Measurements from ENCODE around the gene CLDN2.

The CLDN2 gene

GRCh38 chrX:106927023-106927422, 6.8 kb downstream of the CLDN2 start:
- Histone ChIP-seq H3K4me3 (ENCODE audit: low read length) (no peak overlapping the region), H3K79me2 (ENCODE audit: low read length) (no peaks in the 10 kb centered on the region), H4K20me1 (ENCODE audit: insufficient read depth, low read length) (no peaks in the 10 kb centered on the region), H3K27ac (ENCODE audit: low read length) (no peak overlapping the region), H3K36me3 (replicated peaks; ENCODE audit: insufficient read depth, low read length) (no peaks in the 10 kb centered on the region), H3K4me1 (ENCODE audit: low read length) (no peaks in the 10 kb centered on the region), H3K9me3 (replicated peaks; ENCODE audit: insufficient read depth, low read length) (no peaks in the 10 kb centered on the region), H3K9me2 (replicated peaks; ENCODE audit: insufficient read depth, low read length) (no peaks in the 10 kb centered on the region), H3K9ac (ENCODE audit: low read length) (no peak overlapping the region), H3K4me2 (ENCODE audit: low read depth, low read length) (no peak overlapping the region), H3K27me3 (replicated peaks; ENCODE audit: insufficient read depth, low read length) (no peaks in the 10 kb centered on the region), H2AFZ (ENCODE audit: low read length) (no peak overlapping the region), H3F3A (ENCODE audit: insufficient read depth, low read length) (no peaks in the 10 kb centered on the region)
- no peak for DNase-seq
- no peak for TF ChIP-seq EZH2phosphoT487 (IDR thresholded peaks at IDR 0.05; ENCODE audit: low read length)
- TF ChIP-seq CTCF (IDR thresholded peaks at IDR 0.05; ENCODE audit: low read length): no peak
- no peak for TF ChIP-seq EZH2 (optimal IDR thresholded peaks at IDR 0.05; ENCODE audit: low read depth, low read length)

GRCh38 chrX:106927700-106928099, 7.5 kb downstream of the CLDN2 start:
- Histone ChIP-seq H3K79me2 (ENCODE audit: low read length) (no peaks in the 10 kb centered on the region), H3K9ac (ENCODE audit: low read length) (no peak overlapping the region)

GRCh38 chrX:106928227-106928626, 8.0 kb downstream of the CLDN2 start:
- H3K79me2 ChIP-seq (ENCODE audit: low read length): no peaks in the 10 kb centered on the region
- H3K4me1 ChIP-seq (ENCODE audit: low read length): no peaks in the 10 kb centered on the region
- H2AFZ ChIP-seq (ENCODE audit: low read length): no peak overlapping the region
- H3K9me3 ChIP-seq (replicated peaks; ENCODE audit: insufficient read depth, low read length): no peaks in the 10 kb centered on the region
- H3K36me3 ChIP-seq (replicated peaks; ENCODE audit: insufficient read depth, low read length): no peaks in the 10 kb centered on the region
- no peak overlapping the region for H3K9ac ChIP-seq (ENCODE audit: low read length)
- no peaks in the 10 kb centered on the region for H4K20me1 ChIP-seq (ENCODE audit: insufficient read depth, low read length)
- DNase-seq: no peak
- H3K4me2 ChIP-seq (ENCODE audit: low read depth, low read length): no peak overlapping the region
- H3K27ac ChIP-seq (ENCODE audit: low read length): no peak overlapping the region
- no peaks in the 10 kb centered on the region for H3K27me3 ChIP-seq (replicated peaks; ENCODE audit: insufficient read depth, low read length)
- no peaks in the 10 kb centered on the region for H3K9me2 ChIP-seq (replicated peaks; ENCODE audit: insufficient read depth, low read length)
- H3F3A ChIP-seq (ENCODE audit: insufficient read depth, low read length): no peaks in the 10 kb centered on the region
- TF ChIP-seq EZH2 (optimal IDR thresholded peaks at IDR 0.05; ENCODE audit: low read depth, low read length) (no peak), EZH2phosphoT487 (IDR thresholded peaks at IDR 0.05; ENCODE audit: low read length) (no peak), CTCF (IDR thresholded peaks at IDR 0.05; ENCODE audit: low read length) (no peak)
- H3K4me3 ChIP-seq (ENCODE audit: low read length): no peak overlapping the region

More at GRCh38 chrX:106927700-106928099, 7.5 kb downstream of the CLDN2 start:
- no peaks in the 10 kb centered on the region for H3K9me3 ChIP-seq (replicated peaks; ENCODE audit: insufficient read depth, low read length)
- no peak overlapping the region for H2AFZ ChIP-seq (ENCODE audit: low read length)
- no peak for TF ChIP-seq EZH2 (optimal IDR thresholded peaks at IDR 0.05; ENCODE audit: low read depth, low read length)
- H3K4me1 ChIP-seq (ENCODE audit: low read length): no peaks in the 10 kb centered on the region
- H3K4me2 ChIP-seq (ENCODE audit: low read depth, low read length): no peak overlapping the region
- H3K4me3 ChIP-seq (ENCODE audit: low read length): no peak overlapping the region
- no peaks in the 10 kb centered on the region for H3F3A ChIP-seq (ENCODE audit: insufficient read depth, low read length)
- H3K27me3 ChIP-seq (replicated peaks; ENCODE audit: insufficient read depth, low read length): no peaks in the 10 kb centered on the region
- no peak for DNase-seq
- no peaks in the 10 kb centered on the region for H4K20me1 ChIP-seq (ENCODE audit: insufficient read depth, low read length)
- no peaks in the 10 kb centered on the region for H3K36me3 ChIP-seq (replicated peaks; ENCODE audit: insufficient read depth, low read length)
- H3K27ac ChIP-seq (ENCODE audit: low read length): no peak overlapping the region
- H3K9me2 ChIP-seq (replicated peaks; ENCODE audit: insufficient read depth, low read length): no peaks in the 10 kb centered on the region

DNA sequence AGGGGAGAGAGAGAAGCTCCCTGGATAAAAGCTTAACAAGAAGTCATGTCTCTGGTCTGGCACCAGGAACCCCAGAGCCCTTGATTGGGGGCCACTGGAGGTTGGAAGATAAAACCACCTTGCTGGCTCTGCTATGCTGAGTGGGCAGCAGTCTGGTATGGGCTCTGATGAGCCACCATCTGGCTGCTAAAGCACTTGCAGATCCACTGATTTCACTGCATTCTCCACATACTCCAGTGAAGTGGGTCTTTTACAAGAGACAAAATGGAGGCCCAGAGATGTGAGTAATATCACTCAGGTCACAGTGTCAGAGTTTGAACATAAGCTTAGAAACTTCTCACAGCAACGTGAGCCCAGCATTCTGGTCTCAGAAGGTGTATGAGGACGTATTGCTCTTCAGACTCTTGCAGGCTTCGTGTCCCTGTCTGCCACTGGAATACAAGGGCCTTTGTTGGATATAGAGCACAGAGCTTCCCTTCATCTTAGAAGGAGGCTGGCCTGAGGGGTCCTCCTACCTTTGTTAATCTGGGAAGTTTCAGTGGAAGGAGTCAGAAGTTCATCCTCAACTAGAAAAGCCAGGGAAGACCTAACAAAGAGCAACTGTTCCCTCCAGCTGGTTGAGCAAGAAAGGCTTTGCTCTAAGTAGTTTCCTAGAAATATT, 11.8 kb downstream of the CLDN2 start:
- Histone ChIP-seq H3K79me2 (ENCODE audit: low read length) (no peaks in the 10 kb centered on the region), H3K9ac (ENCODE audit: low read length) (no peak overlapping the region), H2AFZ (ENCODE audit: low read length) (no peak overlapping the region), H3K9me2 (replicated peaks; ENCODE audit: insufficient read depth, low read length) (no peaks in the 10 kb centered on the region), H3K36me3 (replicated peaks; ENCODE audit: insufficient read depth, low read length) (no peaks in the 10 kb centered on the region), H3K4me3 (ENCODE audit: low read length) (no peak overlapping the region), H3K4me1 (ENCODE audit: low read length) (no peaks in the 10 kb centered on the region), H3K9me3 (replicated peaks; ENCODE audit: insufficient read depth, low read length) (no peaks in the 10 kb centered on the region), H4K20me1 (ENCODE audit: insufficient read depth, low read length) (no peaks in the 10 kb centered on the region), H3F3A (ENCODE audit: insufficient read depth, low read length) (no peaks in the 10 kb centered on the region), H3K4me2 (ENCODE audit: low read depth, low read length) (no peak overlapping the region), H3K27ac (ENCODE audit: low read length) (no peak overlapping the region), H3K27me3 (replicated peaks; ENCODE audit: insufficient read depth, low read length) (no peaks in the 10 kb centered on the region)
- DNase-seq: no peak
- TF ChIP-seq CTCF (IDR thresholded peaks at IDR 0.05; ENCODE audit: low read length) (no peak), EZH2phosphoT487 (IDR thresholded peaks at IDR 0.05; ENCODE audit: low read length) (no peak), EZH2 (optimal IDR thresholded peaks at IDR 0.05; ENCODE audit: low read depth, low read length) (no peak)

All from MM.1S (cell line).